ENCODE data around the gene POPDC3. TPM values are rescaled to one million over a fixed set of nuclear protein-coding genes. Genes with fewer than 3 reads are reported as not detected.

Gene POPDC3
- total RNA-seq, 1 experiment from 2014 or later, result 0.70 TPM

DNA sequence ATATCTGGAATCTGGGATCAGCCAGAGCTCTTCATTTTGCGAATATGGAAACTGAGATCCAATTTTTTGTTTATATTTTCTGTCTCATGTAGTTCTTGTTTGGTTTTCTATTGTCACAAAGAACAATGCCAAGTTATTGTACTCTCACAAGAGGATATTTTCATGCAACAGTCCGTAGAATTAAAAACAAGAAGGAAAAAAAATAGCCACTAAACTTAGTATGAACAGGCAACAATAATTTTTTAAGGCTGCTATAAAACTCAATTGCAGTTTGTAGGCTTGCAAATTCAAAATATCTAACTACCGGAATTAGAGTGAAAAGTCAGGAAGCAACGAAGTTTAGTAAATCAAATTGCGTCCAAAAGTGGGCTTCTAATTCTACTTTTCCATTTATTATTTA lies 1.2 kb downstream of the POPDC3 start:
- H3K4me1 ChIP-seq, result no peaks in the 10 kb centered on the region
- H3K4me3 ChIP-seq (ENCODE audit: low read depth, low read length), result no peak overlapping the region
- H3K4me3 Mint-ChIP-seq (ENCODE audit: unreplicated experiment), result no peak overlapping the region
- H3K27ac Mint-ChIP-seq (ENCODE audit: unreplicated experiment), result no peak overlapping the region
- TF ChIP-seq, protein P1, sequence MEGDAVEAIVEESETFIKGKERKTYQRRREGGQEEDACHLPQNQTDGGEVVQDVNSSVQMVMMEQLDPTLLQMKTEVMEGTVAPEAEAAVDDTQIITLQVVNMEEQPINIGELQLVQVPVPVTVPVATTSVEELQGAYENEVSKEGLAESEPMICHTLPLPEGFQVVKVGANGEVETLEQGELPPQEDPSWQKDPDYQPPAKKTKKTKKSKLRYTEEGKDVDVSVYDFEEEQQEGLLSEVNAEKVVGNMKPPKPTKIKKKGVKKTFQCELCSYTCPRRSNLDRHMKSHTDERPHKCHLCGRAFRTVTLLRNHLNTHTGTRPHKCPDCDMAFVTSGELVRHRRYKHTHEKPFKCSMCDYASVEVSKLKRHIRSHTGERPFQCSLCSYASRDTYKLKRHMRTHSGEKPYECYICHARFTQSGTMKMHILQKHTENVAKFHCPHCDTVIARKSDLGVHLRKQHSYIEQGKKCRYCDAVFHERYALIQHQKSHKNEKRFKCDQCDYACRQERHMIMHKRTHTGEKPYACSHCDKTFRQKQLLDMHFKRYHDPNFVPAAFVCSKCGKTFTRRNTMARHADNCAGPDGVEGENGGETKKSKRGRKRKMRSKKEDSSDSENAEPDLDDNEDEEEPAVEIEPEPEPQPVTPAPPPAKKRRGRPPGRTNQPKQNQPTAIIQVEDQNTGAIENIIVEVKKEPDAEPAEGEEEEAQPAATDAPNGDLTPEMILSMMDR (IDR thresholded peaks at IDR 0.05; ENCODE audit: insufficient read depth in 1 of 2, low read depth in 1 of 2, low read length in 1 of 2, severe bottlenecking in 1 of 2, unreplicated experiment in 1 of 2), result no peak
- BruUV-seq (replicated peaks), result no TSS peak
- POLR2A ChIA-PET, result no interaction called here
- DNase-seq, result no peak
- intact Hi-C loops (cut with micrococcal nuclease; ENCODE audit: unreplicated experiment), result no loop called here
- no peaks in the 10 kb centered on the region for H3K9me3 Mint-ChIP-seq (ENCODE audit: unreplicated experiment)
- peaks cover 6% of the 10 kb centered on the region for H3K4me1 Mint-ChIP-seq (ENCODE audit: low read depth, unreplicated experiment)
- H3K36me3 Mint-ChIP-seq (ENCODE audit: insufficient read depth, unreplicated experiment), result no peaks in the 10 kb centered on the region
- H3K9me3 ChIP-seq, result no peaks in the 10 kb centered on the region
- CTCF ChIA-PET, result no interaction called here
- H3K27me3 ChIP-seq (replicated peaks; ENCODE audit: control insufficient read depth, insufficient read depth, low read length), result no peaks in the 10 kb centered on the region; the same call in 1 of the 2 replicates
- no peaks in the 10 kb centered on the region for H3K36me3 ChIP-seq (ENCODE audit: control insufficient read depth, insufficient read depth, low read length)
- peaks cover 12% of the 10 kb centered on the region for H3K27me3 Mint-ChIP-seq (ENCODE audit: insufficient read depth, unreplicated experiment)

DNA sequence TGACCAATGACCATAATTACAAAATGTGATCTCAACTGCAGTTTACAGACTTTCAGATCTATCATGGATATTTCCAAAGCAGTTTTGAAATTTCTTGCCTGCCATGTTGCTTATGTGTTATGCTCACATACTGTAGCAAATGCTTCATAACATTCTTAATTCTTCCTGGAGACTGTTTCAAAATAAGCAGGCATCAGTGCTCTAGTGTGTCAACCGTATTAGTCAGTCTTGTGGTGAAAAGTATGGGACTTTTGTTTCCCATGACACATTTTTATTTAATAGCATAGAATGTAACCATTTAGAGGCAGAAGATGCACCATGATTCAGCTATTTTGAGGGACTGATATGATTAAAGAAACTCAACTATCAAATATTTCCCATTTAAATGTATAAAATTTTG lies 1.7 kb downstream of the POPDC3 start:
- Histone ChIP-seq H3K9me3 (no peaks in the 10 kb centered on the region), H3K36me3 (ENCODE audit: control insufficient read depth, insufficient read depth, low read length) (no peaks in the 10 kb centered on the region), H3K4me1 (no peaks in the 10 kb centered on the region), H3K4me3 (ENCODE audit: low read depth, low read length) (no peak overlapping the region), H3K27me3 (replicated peaks; ENCODE audit: control insufficient read depth, insufficient read depth, low read length) (no peaks in the 10 kb centered on the region; the same call in 1 of the 2 replicates)
- Mint-ChIP-seq H3K27me3 (ENCODE audit: insufficient read depth, unreplicated experiment) (peaks cover 12% of the 10 kb centered on the region), H3K9me3 (ENCODE audit: unreplicated experiment) (no peaks in the 10 kb centered on the region), H3K27ac (ENCODE audit: unreplicated experiment) (no peak overlapping the region), H3K4me3 (ENCODE audit: unreplicated experiment) (no peak overlapping the region), H3K4me1 (ENCODE audit: low read depth, unreplicated experiment) (peaks cover 6% of the 10 kb centered on the region), H3K36me3 (ENCODE audit: insufficient read depth, unreplicated experiment) (no peaks in the 10 kb centered on the region)
- ChIA-PET CTCF (no interaction called here), POLR2A (no interaction called here)
- intact Hi-C loops (cut with micrococcal nuclease; ENCODE audit: unreplicated experiment), result no loop called here
- TF ChIP-seq, protein P1 (IDR thresholded peaks at IDR 0.05; ENCODE audit: insufficient read depth in 1 of 2, low read depth in 1 of 2, low read length in 1 of 2, severe bottlenecking in 1 of 2, unreplicated experiment in 1 of 2), result no peak
- no TSS peak for BruUV-seq (replicated peaks)
- no peak for DNase-seq

DNA sequence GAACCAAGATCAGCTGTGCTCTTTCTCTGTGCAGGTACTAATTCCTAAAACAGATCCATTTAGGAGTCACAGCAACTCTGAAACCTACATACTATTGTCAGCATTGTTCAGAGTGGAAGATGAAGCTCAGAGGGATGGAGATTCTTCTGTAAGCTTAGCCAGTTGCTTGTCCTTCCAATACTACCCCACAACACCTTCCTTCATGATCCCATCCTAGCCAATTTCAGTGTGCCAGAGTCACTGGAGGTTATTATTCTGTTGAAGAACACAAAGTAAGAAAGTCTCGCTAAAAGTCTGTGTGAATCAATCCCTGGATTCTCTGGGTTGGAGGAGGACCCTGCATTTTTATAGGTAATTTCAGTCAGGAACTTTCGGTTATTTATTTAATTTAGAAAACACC lies 2.3 kb downstream of the POPDC3 start:
- ChIA-PET CTCF (no interaction called here), POLR2A (no interaction called here)
- no peak for DNase-seq
- H3K36me3 Mint-ChIP-seq (ENCODE audit: insufficient read depth, unreplicated experiment), result no peaks in the 10 kb centered on the region
- H3K27me3 Mint-ChIP-seq (ENCODE audit: insufficient read depth, unreplicated experiment), result peaks cover 12% of the 10 kb centered on the region
- H3K4me3 Mint-ChIP-seq (ENCODE audit: unreplicated experiment), result no peak overlapping the region
- H3K27me3 ChIP-seq (replicated peaks; ENCODE audit: control insufficient read depth, insufficient read depth, low read length), result no peaks in the 10 kb centered on the region; the same call in 1 of the 2 replicates
- H3K9me3 ChIP-seq, result no peaks in the 10 kb centered on the region
- no peak overlapping the region for H3K27ac Mint-ChIP-seq (ENCODE audit: unreplicated experiment)
- H3K36me3 ChIP-seq (ENCODE audit: control insufficient read depth, insufficient read depth, low read length), result no peaks in the 10 kb centered on the region
- no TSS peak for BruUV-seq (replicated peaks)
- intact Hi-C loops (cut with micrococcal nuclease; ENCODE audit: unreplicated experiment), result no loop called here
- peaks cover 6% of the 10 kb centered on the region for H3K4me1 Mint-ChIP-seq (ENCODE audit: low read depth, unreplicated experiment)
- H3K4me3 ChIP-seq (ENCODE audit: low read depth, low read length), result no peak overlapping the region
- no peaks in the 10 kb centered on the region for H3K9me3 Mint-ChIP-seq (ENCODE audit: unreplicated experiment)
- no peaks in the 10 kb centered on the region for H3K4me1 ChIP-seq
- TF ChIP-seq, protein P1 (IDR thresholded peaks at IDR 0.05; ENCODE audit: insufficient read depth in 1 of 2, low read depth in 1 of 2, low read length in 1 of 2, severe bottlenecking in 1 of 2, unreplicated experiment in 1 of 2), result no peak

Data from Caco-2 (cell line).